Measurements from ENCODE around the gene NPIPB8. TPM values are rescaled to one million over a fixed set of nuclear protein-coding genes. Genes with fewer than 3 reads are reported as not detected.
"Not testable (repeated sequence)": the region's sequence is repeated elsewhere in the genome, so short reads cannot be mapped to it uniquely, and the experiment has no call there.

Gene NPIPB8
- total RNA-seq, 4 donors from 2014 or later = 0.27 to 0.32 TPM; not detected in 2

DNA sequence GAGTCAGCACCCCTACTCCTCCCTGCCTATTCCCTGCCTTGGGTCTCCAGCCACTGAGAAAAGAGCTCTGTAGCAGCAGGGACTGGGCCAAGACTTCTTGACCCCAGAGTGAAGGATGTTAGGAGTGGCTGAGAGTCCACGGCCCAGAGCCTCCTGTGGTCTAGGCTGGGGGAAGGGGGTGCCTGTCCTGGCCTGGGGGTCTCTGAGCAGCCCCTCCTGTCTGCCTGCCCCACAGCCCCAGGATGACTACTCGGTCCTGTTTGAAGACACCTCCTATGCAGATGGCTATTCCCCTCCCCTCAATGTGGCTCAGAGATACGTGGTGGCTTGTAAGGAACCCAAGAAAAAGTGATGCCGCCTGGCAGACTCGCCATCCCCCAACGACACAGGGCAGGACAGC lies 46.5 kb upstream of the NPIPB8 start:
- Histone ChIP-seq H3K27me3 (no peaks in the 10 kb centered on the region), H3K27ac (no peak overlapping the region), H3K4me3 (no peak overlapping the region), H3K36me3 (peaks cover 0 to 23% (median 7%) of the 10 kb centered on the region in 4 donors), H3K4me1 (peaks cover 0 to 7% (median 4%) of the 10 kb centered on the region in 4 donors), H3K9me3 (no peaks in the 10 kb centered on the region)
- 93% methylated on average over 6 of the region's 6 CpGs; no CpG with 5 or more reads in 1 of the 2 donors for WGBS, 2 donors (ENCODE audit: low coverage in 1 of 2)
- no peak for DNase-seq
- intact Hi-C loops (cut with DNase I; ENCODE audit: low total_unique reads) (no loop called here), in situ Hi-C loops (cut with MboI; ENCODE audit: low pct_ligation_motif_present in 1 of 4, low pct_unique_long_range_greater_than_20kb in 1 of 4, low sequenced_read_pairs in 3 of 4) (no loop called here)
- no peak for TF ChIP-seq POLR2AphosphoS5 (IDR thresholded peaks at IDR 0.05)
- TF ChIP-seq, protein P1, sequence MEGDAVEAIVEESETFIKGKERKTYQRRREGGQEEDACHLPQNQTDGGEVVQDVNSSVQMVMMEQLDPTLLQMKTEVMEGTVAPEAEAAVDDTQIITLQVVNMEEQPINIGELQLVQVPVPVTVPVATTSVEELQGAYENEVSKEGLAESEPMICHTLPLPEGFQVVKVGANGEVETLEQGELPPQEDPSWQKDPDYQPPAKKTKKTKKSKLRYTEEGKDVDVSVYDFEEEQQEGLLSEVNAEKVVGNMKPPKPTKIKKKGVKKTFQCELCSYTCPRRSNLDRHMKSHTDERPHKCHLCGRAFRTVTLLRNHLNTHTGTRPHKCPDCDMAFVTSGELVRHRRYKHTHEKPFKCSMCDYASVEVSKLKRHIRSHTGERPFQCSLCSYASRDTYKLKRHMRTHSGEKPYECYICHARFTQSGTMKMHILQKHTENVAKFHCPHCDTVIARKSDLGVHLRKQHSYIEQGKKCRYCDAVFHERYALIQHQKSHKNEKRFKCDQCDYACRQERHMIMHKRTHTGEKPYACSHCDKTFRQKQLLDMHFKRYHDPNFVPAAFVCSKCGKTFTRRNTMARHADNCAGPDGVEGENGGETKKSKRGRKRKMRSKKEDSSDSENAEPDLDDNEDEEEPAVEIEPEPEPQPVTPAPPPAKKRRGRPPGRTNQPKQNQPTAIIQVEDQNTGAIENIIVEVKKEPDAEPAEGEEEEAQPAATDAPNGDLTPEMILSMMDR (IDR thresholded peaks at IDR 0.05) = no peak
- no peak for TF ChIP-seq EP300 (IDR thresholded peaks at IDR 0.05; ENCODE audit: low read depth)
- no peak for TF ChIP-seq POLR2A (IDR thresholded peaks at IDR 0.05)

GRCh38 chr16:28592511-28592910 lies 45.4 kb upstream of the NPIPB8 start:
- no peak overlapping the region for H3K27ac ChIP-seq
- peaks cover 0 to 17% (median 14%) of the 10 kb centered on the region in 4 donors for H3K4me1 ChIP-seq
- in situ Hi-C loops (cut with MboI; ENCODE audit: low pct_ligation_motif_present in 1 of 4, low pct_unique_long_range_greater_than_20kb in 1 of 4, low sequenced_read_pairs in 3 of 4) = no loop called here
- intact Hi-C loops (cut with DNase I; ENCODE audit: low total_unique reads) = no loop called here
- H3K27me3 ChIP-seq = no peaks in the 10 kb centered on the region
- H3K9me3 ChIP-seq = no peaks in the 10 kb centered on the region
- no peak overlapping the region for H3K4me3 ChIP-seq
- WGBS, 2 donors (ENCODE audit: low coverage in 1 of 2) = 93% methylated on average over 5 of the region's 5 CpGs; no CpG with 5 or more reads in 1 of the 2 donors
- DNase-seq = no peak
- H3K36me3 ChIP-seq = peaks cover 0 to 23% (median 7%) of the 10 kb centered on the region in 4 donors
- no peak for TF ChIP-seq EP300 (IDR thresholded peaks at IDR 0.05; ENCODE audit: low read depth)
- no peak for TF ChIP-seq POLR2A (IDR thresholded peaks at IDR 0.05)
- TF ChIP-seq, protein P1 (IDR thresholded peaks at IDR 0.05) = no peak
- TF ChIP-seq POLR2AphosphoS5 (IDR thresholded peaks at IDR 0.05) = no peak

- in situ Hi-C loops (cut with MboI; ENCODE audit: low pct_ligation_motif_present in 1 of 4, low pct_unique_long_range_greater_than_20kb in 1 of 4, low sequenced_read_pairs in 3 of 4) (no loop called here), intact Hi-C loops (cut with DNase I; ENCODE audit: low total_unique reads) (no loop called here)
- Histone ChIP-seq H3K4me1 (peaks cover 0 to 22% (median 14%) of the 10 kb centered on the region in 4 donors), H3K9me3 (no peaks in the 10 kb centered on the region), H3K4me3 (no peak overlapping the region), H3K27ac (no peak overlapping the region), H3K36me3 (peaks cover 0 to 23% (median 7%) of the 10 kb centered on the region in 4 donors), H3K27me3 (no peaks in the 10 kb centered on the region)
- 91% methylated on average over 13 of the region's 13 CpGs; no CpG with 5 or more reads in 1 of the 2 donors for WGBS, 2 donors (ENCODE audit: low coverage in 1 of 2)
- DNase-seq = no peak
- TF ChIP-seq, protein P1 (IDR thresholded peaks at IDR 0.05) = no peak
- TF ChIP-seq POLR2AphosphoS5 (IDR thresholded peaks at IDR 0.05) (no peak), EP300 (IDR thresholded peaks at IDR 0.05; ENCODE audit: low read depth) (no peak)
These were observed 44.8 kb upstream of the NPIPB8 start for GRCh38 chr16:28592979-28593553.

- intact Hi-C loops (cut with DNase I; ENCODE audit: low total_unique reads); H3K36me3 ChIP-seq; H3K4me3 ChIP-seq; H3K9me3 ChIP-seq; H3K27ac ChIP-seq; DNase-seq; H3K27me3 ChIP-seq; in situ Hi-C loops (cut with MboI; ENCODE audit: low pct_ligation_motif_present in 1 of 4, low pct_unique_long_range_greater_than_20kb in 1 of 4, low sequenced_read_pairs in 3 of 4): not testable (repeated sequence)
- WGBS, 2 donors (ENCODE audit: low coverage in 1 of 2) = 83% methylated on average over 4 of the region's 6 CpGs; no CpG with 5 or more reads in 1 of the 2 donors
- H3K4me1 ChIP-seq = peaks cover 0 to 23% (median 14%) of the 10 kb centered on the region in 4 donors
These were observed 42.4 kb upstream of the NPIPB8 start for GRCh38 chr16:28595451-28595850.
